Eye (tissue), 1 donor: ENCODE measurements around the gene L3MBTL4.

ENCODE experiments used
- DNase-seq: peaks from one replicate; pipeline ENCODE4 v3.0.0-alpha.2; 2015

Gene L3MBTL4

GRCh38 chr18:5979971-5980457 lies 434.7 kb downstream of the L3MBTL4 start:
- no peak for DNase-seq

GRCh38 chr18:5979176-5979888 lies 435.4 kb downstream of the L3MBTL4 start:
- no peak for DNase-seq

GRCh38 chr18:5977022-5977421 lies 437.7 kb downstream of the L3MBTL4 start:
- no peak for DNase-seq

GRCh38 chr18:5975111-5976002 lies 439.4 kb downstream of the L3MBTL4 start:
- no peak for DNase-seq

- DNase-seq, result no peak
These were observed 440.0 kb downstream of the L3MBTL4 start for GRCh38 chr18:5974696-5975095.

GRCh38 chr18:5973099-5973498 lies 441.6 kb downstream of the L3MBTL4 start:
- no peak for DNase-seq

- no peak for DNase-seq
These were observed 442.4 kb downstream of the L3MBTL4 start for GRCh38 chr18:5972298-5972697.

GRCh38 chr18:5969989-5970403 lies 444.7 kb downstream of the L3MBTL4 start:
- DNase-seq, result peak; percentile 54

GRCh38 chr18:5969355-5969988 lies 445.2 kb downstream of the L3MBTL4 start:
- no peak for DNase-seq

GRCh38 chr18:5967666-5968065 lies 447.0 kb downstream of the L3MBTL4 start:
- DNase-seq, result no peak

- DNase-seq, result no peak
These were observed 447.7 kb downstream of the L3MBTL4 start for GRCh38 chr18:5967007-5967406.

GRCh38 chr18:5966514-5966913 lies 448.2 kb downstream of the L3MBTL4 start:
- no peak for DNase-seq

GRCh38 chr18:5964996-5965395 lies 449.7 kb downstream of the L3MBTL4 start:
- no peak for DNase-seq

- DNase-seq, result no peak
These were observed 450.1 kb downstream of the L3MBTL4 start for GRCh38 chr18:5964596-5964995.

- no peak for DNase-seq
These were observed 450.6 kb downstream of the L3MBTL4 start for GRCh38 chr18:5964108-5964507.

- no peak for DNase-seq
These were observed 451.4 kb downstream of the L3MBTL4 start for GRCh38 chr18:5963267-5963666.

- DNase-seq, result no peak
These were observed 452.3 kb downstream of the L3MBTL4 start for GRCh38 chr18:5962362-5962761.

GRCh38 chr18:5961828-5962150 lies 452.9 kb downstream of the L3MBTL4 start:
- no peak for DNase-seq

GRCh38 chr18:5961097-5961827 lies 453.4 kb downstream of the L3MBTL4 start:
- no peak for DNase-seq

GRCh38 chr18:5958822-5959221 lies 455.9 kb downstream of the L3MBTL4 start:
- DNase-seq, result no peak

- no peak for DNase-seq
These were observed 458.9 kb downstream of the L3MBTL4 start for GRCh38 chr18:5955861-5956260.

- no peak for DNase-seq
These were observed 463.1 kb downstream of the L3MBTL4 start for GRCh38 chr18:5951515-5952091.

- no peak for DNase-seq
These were observed 465.9 kb downstream of the L3MBTL4 start for GRCh38 chr18:5948781-5949180.
